Stimulated activated memory B cell treated with anti-CD40 and anti-IgM and Interleukin-4, amounts not matched to agents 10 μg/mL and 1 μg/mL and 100 μg/mL, for 72 hours (primary cell): ENCODE data around the gene MAVS.
A peak's percentile ranks its signal among the peaks of the same experiment; 100 is the strongest.
"Not testable (repeated sequence)": the region's sequence is repeated elsewhere in the genome, so short reads cannot be mapped to it uniquely, and the experiment has no call there.

Experiments used
- ATAC-seq: fragments of 150-1000 bp; cut with Tn5 transposase; 2 replicates; pipeline ENCODE4 v1.10.0; 2021
- H3K27ac Mint-ChIP-seq: one replicate; pipeline ENCODE4 v1.8.0; 2022; ENCODE audit warnings: mild to moderate bottlenecking, mixed read lengths
- H3K27me3 Mint-ChIP-seq: one replicate; pipeline ENCODE4 v1.8.0; 2022; ENCODE audit warnings: mixed read lengths
- H3K36me3 Mint-ChIP-seq: one replicate; pipeline ENCODE4 v1.8.0; 2022; ENCODE audit warnings: mixed read lengths
- H3K4me1 Mint-ChIP-seq: one replicate; pipeline ENCODE4 v1.8.0; 2022; ENCODE audit warnings: mixed read lengths
- H3K4me3 Mint-ChIP-seq: one replicate; pipeline ENCODE4 v1.8.0; 2022; ENCODE audit warnings: mild to moderate bottlenecking, moderate library complexity, mixed read lengths
- H3K9me3 Mint-ChIP-seq: one replicate; pipeline ENCODE4 v1.8.0; 2022; ENCODE audit warnings: mixed read lengths

The MAVS gene

DNA sequence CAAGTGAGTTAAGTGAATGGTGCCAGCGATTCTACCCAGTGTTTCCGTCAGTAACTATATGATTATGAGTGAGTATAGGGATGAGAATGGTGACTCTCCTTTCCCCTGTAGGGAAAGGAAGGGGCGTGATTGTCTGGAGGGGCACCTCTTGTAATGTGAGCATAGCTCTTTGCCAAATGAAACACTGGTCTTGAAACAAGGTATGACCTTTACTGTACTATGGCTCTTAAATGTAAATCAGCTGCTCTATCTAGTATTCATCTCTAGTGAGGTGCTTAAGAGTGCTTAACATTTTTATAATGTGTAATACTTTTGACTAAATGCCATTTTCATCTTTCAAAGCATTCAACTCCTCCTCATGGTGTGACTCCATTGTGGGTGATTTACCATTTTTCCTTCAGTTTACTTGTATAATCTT is 53.6 kb downstream of the MAVS start:
- H3K27me3 Mint-ChIP-seq = no peaks in the 10 kb centered on the region
- H3K4me3 Mint-ChIP-seq = peak overlapping the region; percentile 48
- peaks cover 85% of the 10 kb centered on the region for H3K4me1 Mint-ChIP-seq
- H3K9me3 Mint-ChIP-seq = no peaks in the 10 kb centered on the region
- H3K36me3 Mint-ChIP-seq = peaks cover 13% of the 10 kb centered on the region
- ATAC-seq = no peak
- H3K27ac Mint-ChIP-seq = peak overlapping the region; percentile 33

DNA sequence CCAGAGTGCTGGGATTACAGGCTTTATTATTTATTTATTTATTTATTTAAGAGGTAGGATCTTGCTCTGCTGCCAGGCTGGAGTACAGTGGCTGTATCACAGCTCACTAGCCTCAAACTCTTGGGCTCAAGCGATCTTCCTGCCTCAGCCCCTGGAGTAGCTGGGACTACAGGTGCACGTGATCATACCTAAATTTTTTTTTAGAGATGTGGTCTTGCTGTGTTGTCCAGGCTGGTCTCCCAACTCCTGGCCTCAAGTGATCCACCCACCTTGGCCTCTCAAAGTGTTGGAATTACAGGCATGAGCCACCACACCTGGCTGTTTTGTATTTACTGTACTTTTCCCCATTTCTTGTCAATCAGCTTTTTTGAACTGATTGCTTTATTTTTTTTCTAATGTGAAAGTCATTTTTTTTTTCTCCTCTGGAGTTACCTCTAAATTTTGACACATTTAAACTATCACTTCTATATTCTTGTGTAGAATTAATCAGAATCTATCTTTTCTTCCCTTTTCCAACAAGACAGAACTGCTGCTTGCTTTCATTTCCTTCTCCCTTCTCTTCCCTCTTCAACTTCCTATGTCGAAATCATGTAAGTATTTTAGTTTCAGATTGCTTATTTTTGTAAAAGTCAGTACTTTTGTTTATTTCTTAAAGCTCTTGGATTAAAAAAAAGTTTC is 54.5 kb downstream of the MAVS start:
- Mint-ChIP-seq H3K9me3 (no peaks in the 10 kb centered on the region), H3K36me3 (peaks cover 13% of the 10 kb centered on the region), H3K4me3 (peak overlapping the region; percentile 56), H3K4me1 (peaks cover 86% of the 10 kb centered on the region), H3K27ac (peak overlapping the region; percentile 51), H3K27me3 (no peaks in the 10 kb centered on the region)
- no peak for ATAC-seq

DNA sequence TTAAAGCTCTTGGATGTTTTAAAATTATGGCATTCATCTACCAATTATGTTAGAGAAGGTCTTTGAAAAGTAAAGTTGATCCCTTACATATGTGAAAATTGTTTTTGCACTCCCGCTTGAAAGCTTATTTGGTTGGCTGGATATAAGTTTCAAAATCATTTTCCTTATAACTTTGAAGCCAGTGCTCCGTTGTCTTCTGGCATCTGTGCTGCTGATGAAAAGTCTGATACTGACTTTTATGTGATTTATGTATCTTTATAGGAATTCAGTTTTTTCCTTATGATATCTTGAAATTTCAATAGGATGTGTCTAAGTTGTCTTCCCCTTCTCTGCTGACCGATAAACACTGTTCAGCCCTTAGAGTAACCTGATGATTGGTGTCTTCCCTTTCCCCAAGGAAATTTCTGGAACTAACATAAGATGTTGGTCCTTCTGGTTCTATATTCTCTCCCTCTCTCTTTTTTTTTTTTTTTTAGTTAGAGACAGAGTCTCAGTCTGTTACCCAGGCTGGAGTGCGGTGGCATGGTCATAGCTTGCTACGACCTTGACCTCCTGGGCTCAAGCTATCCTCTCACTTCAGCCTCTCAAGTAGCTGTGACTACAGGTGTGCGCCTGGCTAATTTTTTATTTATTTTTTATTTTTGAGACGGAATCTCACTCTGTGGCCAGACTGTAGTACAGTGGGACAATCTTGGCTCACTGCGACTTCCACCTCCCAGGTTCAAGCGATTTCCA is 55.2 kb downstream of the MAVS start:
- Mint-ChIP-seq H3K9me3 (no peaks in the 10 kb centered on the region), H3K4me1 (peaks cover 82% of the 10 kb centered on the region), H3K27me3 (no peaks in the 10 kb centered on the region), H3K4me3 (peak overlapping the region; percentile 56), H3K36me3 (peaks cover 10% of the 10 kb centered on the region), H3K27ac (peak overlapping the region; percentile 51)
- ATAC-seq = no peak

DNA sequence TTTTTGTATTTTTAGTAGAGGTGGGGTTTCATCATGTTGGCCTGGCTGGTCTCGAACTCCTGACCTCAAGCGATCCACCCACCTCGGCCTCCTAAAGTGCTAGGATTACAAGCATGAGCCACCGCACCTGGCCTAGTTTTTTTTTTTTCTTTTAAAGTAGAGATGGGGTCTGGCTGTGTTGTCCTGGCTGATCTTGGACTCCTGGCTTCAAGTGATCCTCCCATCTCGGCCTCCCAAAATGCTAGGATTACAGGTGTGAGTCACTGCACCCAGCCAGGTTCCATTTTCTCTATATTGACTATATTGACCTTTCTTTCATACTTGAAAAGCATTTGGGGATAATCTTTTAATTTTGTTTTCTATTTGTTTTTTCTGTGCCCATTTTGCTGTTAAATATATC is 55.8 kb downstream of the MAVS start:
- Mint-ChIP-seq H3K27me3 (no peaks in the 10 kb centered on the region), H3K4me1 (peaks cover 82% of the 10 kb centered on the region), H3K4me3 (no peak overlapping the region), H3K36me3 (peaks cover 6% of the 10 kb centered on the region), H3K9me3 (no peaks in the 10 kb centered on the region), H3K27ac (peak overlapping the region; percentile 55)
- no peak for ATAC-seq

DNA sequence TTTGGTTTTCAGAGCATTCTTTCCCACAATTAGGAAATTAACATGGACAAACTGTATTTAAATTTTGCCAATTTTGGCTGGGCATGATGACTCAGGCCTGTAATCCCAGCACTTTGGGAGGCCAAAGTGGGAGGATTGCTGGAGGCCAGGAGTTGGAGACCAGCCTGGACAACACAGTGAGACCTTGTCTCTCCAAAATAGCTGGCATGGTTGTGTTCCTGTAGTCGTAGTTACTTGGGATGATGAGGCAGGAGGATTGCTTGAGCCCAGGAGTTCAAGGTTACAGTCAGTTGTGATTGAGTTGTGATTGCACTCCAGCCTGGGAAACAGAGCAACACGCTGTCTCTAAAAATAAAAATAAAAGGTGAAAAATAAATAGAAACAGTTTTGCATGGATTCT is 57.6 kb downstream of the MAVS start:
- Mint-ChIP-seq H3K9me3 (no peaks in the 10 kb centered on the region), H3K36me3 (peaks cover 15% of the 10 kb centered on the region), H3K4me3 (no peak overlapping the region), H3K27me3 (no peaks in the 10 kb centered on the region), H3K4me1 (peaks cover 86% of the 10 kb centered on the region), H3K27ac (peak overlapping the region; percentile 66)
- no peak for ATAC-seq

DNA sequence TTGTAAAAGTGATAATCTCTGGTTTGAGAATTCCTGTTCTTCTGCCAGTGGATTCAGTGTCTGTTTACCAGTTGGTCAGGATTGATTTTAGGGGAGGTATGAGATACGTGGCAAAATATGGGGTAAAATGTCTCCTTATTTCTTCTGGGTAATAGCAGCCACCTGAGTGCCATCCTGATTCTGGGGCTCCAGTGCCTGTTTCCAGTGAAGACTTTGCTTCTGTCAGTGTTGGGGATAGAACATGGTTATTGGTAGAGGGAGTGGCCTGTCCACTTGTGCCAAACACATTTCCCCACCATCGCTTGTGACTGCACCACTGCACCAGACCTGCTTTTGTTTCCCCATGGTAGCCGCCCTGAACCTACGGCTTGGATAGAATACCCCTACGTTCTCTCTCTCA is 58.2 kb downstream of the MAVS start:
- H3K27me3 Mint-ChIP-seq = no peaks in the 10 kb centered on the region
- peaks cover 21% of the 10 kb centered on the region for H3K36me3 Mint-ChIP-seq
- H3K4me1 Mint-ChIP-seq = peaks cover 80% of the 10 kb centered on the region
- no peak overlapping the region for H3K4me3 Mint-ChIP-seq
- no peaks in the 10 kb centered on the region for H3K9me3 Mint-ChIP-seq
- H3K27ac Mint-ChIP-seq = peak overlapping the region; percentile 66
- no peak for ATAC-seq

DNA sequence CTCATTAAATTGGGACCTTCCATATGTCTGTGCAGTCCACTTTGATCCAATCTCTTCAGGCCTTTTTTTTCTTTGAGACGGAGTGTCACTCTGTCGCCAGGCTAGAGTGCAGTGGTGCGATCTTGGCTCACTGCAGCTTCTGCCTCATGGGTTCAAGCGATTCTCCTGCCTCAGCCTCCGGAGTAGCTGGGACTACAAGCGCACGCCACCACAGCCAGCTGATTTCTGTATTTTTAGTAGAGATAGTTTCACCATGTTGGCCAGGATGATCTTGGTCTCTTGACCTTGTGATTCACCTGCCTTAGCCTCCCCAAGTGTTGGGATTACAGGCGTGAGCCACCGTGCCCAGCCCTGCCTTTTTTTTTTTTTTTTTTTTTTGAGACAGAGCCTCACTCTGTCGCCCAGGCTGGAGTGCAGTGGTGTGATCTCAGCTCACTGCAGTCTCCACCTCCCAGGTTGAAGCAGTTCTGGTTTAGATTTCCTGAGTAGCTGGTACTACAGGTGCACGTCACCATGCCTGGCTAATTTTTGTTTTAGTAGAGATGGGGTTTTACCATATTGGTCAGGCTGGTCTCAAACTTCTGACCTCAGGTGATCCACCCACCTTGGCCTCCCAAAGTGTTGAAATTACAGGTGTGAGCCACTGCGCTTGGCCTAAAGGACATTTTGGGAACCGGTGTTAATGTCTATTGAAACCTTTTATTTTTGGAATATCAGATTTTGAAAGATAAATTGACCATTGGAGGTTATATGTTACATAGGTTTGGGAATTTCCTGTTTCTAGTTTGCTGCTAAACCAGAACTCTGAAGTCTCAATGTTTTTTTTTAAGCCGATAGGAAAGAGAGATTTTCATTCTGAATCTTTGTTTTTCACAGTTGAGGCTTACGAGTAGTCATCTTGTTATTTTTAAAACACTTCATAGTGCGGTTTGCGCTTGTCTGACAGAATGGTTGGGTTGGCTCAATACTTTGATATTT is 60.4 kb downstream of the MAVS start:
- H3K27me3 Mint-ChIP-seq, H3K9me3 Mint-ChIP-seq: not testable (repeated sequence)
- Mint-ChIP-seq H3K36me3 (peaks cover 37% of the 10 kb centered on the region), H3K27ac (peak overlapping the region; percentile 87), H3K4me1 (peaks cover 58% of the 10 kb centered on the region), H3K4me3 (peak overlapping the region; percentile 64)
- peak; percentile 97 for ATAC-seq

DNA sequence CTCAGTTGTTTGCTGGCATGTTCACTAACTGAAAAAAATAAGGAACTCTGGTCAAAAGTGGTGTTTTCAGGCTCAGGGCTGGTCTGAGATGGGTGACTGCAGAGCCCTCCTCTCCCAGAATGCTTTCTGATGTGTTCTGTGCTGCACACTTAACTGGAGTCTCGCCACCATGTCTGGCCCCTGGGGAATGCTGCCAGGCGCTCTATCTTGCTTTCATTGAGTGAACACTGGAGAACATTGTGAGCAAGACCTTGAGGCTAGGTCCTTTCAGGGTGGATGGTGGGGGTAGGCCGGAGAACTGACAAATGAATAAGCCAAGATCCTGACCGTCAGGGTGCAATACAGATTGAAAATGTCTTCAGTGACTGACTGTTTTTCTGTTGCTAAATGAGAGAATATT is 62.0 kb downstream of the MAVS start:
- no peaks in the 10 kb centered on the region for H3K9me3 Mint-ChIP-seq
- H3K36me3 Mint-ChIP-seq = peaks cover 51% of the 10 kb centered on the region
- no peak overlapping the region for H3K4me3 Mint-ChIP-seq
- no peak for ATAC-seq
- H3K27ac Mint-ChIP-seq = peak overlapping the region; percentile 87
- no peaks in the 10 kb centered on the region for H3K27me3 Mint-ChIP-seq
- H3K4me1 Mint-ChIP-seq = peaks cover 42% of the 10 kb centered on the region

DNA sequence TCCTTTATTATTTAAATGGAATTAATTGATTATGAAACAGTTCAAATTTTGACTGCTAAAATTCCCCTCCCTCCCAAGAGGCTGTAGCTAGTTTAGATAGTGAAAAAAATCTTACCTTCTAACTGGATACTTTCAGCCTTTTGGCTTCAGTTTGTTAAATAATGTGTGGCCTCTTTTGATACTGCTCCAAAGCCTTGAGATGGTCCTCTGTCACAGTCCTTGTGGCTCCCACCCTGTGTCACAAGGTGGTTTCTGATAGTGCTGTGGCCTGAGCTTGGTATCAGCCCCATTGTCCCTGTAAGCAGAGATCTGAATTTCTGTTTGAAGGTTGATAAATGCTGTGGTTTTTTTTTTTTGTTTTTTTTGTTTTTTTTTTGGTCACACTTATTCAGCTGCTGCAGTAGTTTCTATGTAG is 63.3 kb downstream of the MAVS start:
- peaks cover 41% of the 10 kb centered on the region for H3K4me1 Mint-ChIP-seq
- H3K27me3 Mint-ChIP-seq = no peaks in the 10 kb centered on the region
- no peaks in the 10 kb centered on the region for H3K9me3 Mint-ChIP-seq
- no peak overlapping the region for H3K4me3 Mint-ChIP-seq
- H3K36me3 Mint-ChIP-seq = peaks cover 58% of the 10 kb centered on the region
- H3K27ac Mint-ChIP-seq = no peak overlapping the region
- no peak for ATAC-seq

DNA sequence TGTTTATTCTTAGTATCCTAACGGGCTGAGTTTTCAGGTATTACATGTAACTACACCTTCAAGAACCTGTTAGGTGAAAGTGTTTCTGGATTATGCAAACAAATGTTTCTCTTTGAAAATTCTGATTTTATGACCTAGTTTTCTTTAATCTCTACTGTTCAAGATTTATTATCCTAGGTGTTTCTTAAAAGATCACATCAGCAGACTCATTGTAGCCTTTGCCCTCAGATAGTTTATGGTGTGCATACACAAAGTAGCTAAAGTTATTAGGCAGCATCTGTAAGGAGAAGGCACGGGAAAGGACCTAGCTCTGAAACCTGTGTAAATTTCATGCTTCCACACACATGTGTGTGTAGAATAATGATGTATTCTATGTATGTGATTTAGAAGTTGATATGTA is 64.2 kb downstream of the MAVS start:
- H3K4me1 Mint-ChIP-seq = peaks cover 45% of the 10 kb centered on the region
- no peaks in the 10 kb centered on the region for H3K27me3 Mint-ChIP-seq
- no peaks in the 10 kb centered on the region for H3K9me3 Mint-ChIP-seq
- peaks cover 66% of the 10 kb centered on the region for H3K36me3 Mint-ChIP-seq
- ATAC-seq = no peak
- no peak overlapping the region for H3K27ac Mint-ChIP-seq
- H3K4me3 Mint-ChIP-seq = no peak overlapping the region

DNA sequence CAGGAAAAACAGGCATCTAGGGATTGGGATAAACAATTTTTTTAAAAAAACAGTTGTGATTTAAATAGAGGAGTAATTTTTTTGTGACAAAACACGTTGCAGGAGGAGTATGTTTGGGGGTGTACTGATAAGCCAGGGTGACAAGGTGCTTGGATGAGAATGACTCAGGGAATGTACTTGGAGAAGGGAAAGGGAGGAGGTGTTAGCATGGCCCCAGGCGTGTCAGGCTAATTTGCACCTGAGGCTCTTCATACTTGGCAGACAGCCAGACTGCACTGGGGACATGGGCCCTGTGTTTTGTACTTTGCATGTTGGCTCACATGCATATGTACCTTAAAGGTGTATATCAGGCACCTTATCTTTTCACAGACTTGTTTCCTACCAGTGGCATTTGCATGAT is 65.3 kb downstream of the MAVS start:
- Mint-ChIP-seq H3K36me3 (peaks cover 74% of the 10 kb centered on the region), H3K4me1 (peaks cover 42% of the 10 kb centered on the region), H3K4me3 (no peak overlapping the region), H3K27ac (no peak overlapping the region), H3K27me3 (no peaks in the 10 kb centered on the region), H3K9me3 (no peaks in the 10 kb centered on the region)
- ATAC-seq = no peak

DNA sequence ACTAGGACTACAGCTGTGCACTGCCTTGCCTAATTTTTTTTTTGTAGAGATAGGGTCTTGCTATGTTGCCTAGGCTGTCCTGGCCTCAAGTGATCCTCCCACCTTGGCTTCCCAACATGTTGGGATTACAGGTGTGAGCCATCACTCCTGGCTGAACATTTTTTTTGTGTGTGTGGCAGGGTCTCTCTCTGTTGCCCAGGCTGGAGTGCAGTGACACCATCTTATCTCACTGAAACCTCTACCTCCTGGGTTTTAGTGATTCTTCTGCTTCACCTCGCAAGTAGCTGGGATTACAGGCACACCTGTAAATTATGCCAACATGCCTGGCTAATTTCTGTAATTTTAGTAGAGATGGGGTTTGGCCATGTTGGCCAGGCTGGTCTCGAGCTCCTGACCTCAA is 67.8 kb downstream of the MAVS start:
- H3K9me3 Mint-ChIP-seq = no peaks in the 10 kb centered on the region
- H3K36me3 Mint-ChIP-seq = peaks cover 78% of the 10 kb centered on the region
- peak overlapping the region; percentile 48 for H3K27ac Mint-ChIP-seq
- H3K4me3 Mint-ChIP-seq = no peak overlapping the region
- H3K4me1 Mint-ChIP-seq = peaks cover 18% of the 10 kb centered on the region
- H3K27me3 Mint-ChIP-seq = no peaks in the 10 kb centered on the region
- no peak for ATAC-seq

DNA sequence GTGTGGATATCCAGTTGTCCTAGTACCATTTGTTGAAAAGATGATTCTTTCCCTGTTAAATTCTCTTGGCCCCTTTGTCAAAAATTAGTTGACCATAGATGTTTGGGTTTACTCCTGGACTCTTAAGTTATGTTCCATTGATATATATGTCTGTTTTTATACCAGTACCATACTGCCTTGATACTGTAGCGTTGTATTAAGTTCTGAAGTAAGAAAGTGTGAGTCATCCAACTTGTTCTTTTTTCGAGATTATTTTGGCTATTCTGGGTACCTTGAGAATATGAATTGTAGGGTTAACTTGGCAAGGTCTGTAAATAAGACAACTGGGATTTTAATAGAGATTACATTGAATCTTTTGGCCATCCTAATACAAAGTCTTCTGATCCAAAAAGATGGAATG is 69.1 kb downstream of the MAVS start:
- H3K4me1 Mint-ChIP-seq = peaks cover 18% of the 10 kb centered on the region
- no peak for ATAC-seq
- peaks cover 72% of the 10 kb centered on the region for H3K36me3 Mint-ChIP-seq
- peak overlapping the region; percentile 48 for H3K27ac Mint-ChIP-seq
- H3K9me3 Mint-ChIP-seq = no peaks in the 10 kb centered on the region
- no peaks in the 10 kb centered on the region for H3K27me3 Mint-ChIP-seq
- no peak overlapping the region for H3K4me3 Mint-ChIP-seq

DNA sequence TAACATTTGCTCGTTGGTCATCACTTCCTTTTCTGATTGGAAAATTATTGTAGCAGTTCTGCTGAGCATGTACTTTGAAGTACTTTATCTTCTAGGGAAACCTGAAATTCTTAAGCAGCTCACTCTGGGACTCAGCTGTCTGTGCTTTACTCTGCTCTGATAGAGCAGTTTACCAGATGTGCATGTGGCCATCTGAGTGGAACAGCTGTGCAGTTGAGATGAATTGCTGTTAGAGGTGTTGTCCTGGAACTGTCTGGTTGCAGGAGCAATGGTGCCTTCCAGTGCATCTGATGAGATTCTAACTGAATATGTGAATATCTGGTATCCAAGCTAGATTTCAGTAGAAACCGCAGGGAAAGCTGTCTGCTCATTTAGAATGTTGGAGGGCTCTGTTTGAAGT is 69.7 kb downstream of the MAVS start:
- ATAC-seq = no peak
- Mint-ChIP-seq H3K27me3 (no peaks in the 10 kb centered on the region), H3K9me3 (no peaks in the 10 kb centered on the region), H3K36me3 (peaks cover 65% of the 10 kb centered on the region), H3K4me1 (peaks cover 18% of the 10 kb centered on the region), H3K4me3 (no peak overlapping the region), H3K27ac (no peak overlapping the region)

DNA sequence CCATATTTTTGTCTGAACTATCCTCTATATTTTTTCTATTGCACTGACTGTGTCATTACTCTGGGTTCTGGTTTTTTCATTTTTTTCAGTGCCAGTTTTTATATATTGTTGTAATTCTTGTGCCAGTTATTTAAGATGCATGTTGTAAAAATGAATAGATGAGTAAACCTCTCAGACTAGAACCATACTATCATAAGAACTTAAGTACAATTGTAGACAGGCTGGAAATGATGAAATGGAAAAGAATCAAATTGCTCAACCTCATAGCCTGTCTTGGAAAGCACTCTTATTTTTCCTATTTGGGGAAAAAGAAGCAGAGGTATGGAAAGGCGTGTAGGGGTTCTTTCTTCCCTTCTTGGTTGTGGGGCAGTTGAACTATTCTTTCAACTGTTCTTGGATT is 72.7 kb downstream of the MAVS start:
- Mint-ChIP-seq H3K4me1 (peaks cover 35% of the 10 kb centered on the region), H3K9me3 (no peaks in the 10 kb centered on the region), H3K27me3 (no peaks in the 10 kb centered on the region), H3K27ac (no peak overlapping the region), H3K4me3 (no peak overlapping the region), H3K36me3 (peaks cover 64% of the 10 kb centered on the region)
- no peak for ATAC-seq
